BJ (cell line): ENCODE data around the gene SCARB1. TPM values are rescaled to one million over a fixed set of nuclear protein-coding genes. Genes with fewer than 3 reads are reported as not detected.
A peak's percentile ranks its signal among the peaks of the same experiment; 100 is the strongest.

ENCODE experiments used
- CTCF ChIA-PET: fragments of 350-600 bp; formaldehyde crosslinking; extraction: SDS; loops from one replicate; lab custom pipeline; 2021; ENCODE audit warnings: antibody characterized with exemption, inconsistent platforms; lab: Yijun Ruan, JAX
- POLR2A ChIA-PET: fragments of 300-600 bp; sonication (Branson Sonifier 250); formaldehyde crosslinking; extraction: SDS; loops from one replicate; lab custom pipeline; 2021; ENCODE audit warnings: antibody characterized with exemption; lab: Charles Lee
- DNase-seq: peaks from one replicate; pipeline ENCODE4 v3.0.0-alpha.2; 2011; ENCODE audit warnings: low read depth
- H3K27me3 ChIP-seq: 2 replicates; pipeline ENCODE4 v1.6.0; 2011; ENCODE audit warnings: low read length; ENCODE audit not compliant: control insufficient read depth, insufficient read depth
- H3K36me3 ChIP-seq: 2 replicates; pipeline ENCODE4 v1.5.1; 2011; ENCODE audit warnings: low read length; ENCODE audit not compliant: control insufficient read depth, insufficient read depth
- H3K4me3 ChIP-seq: 2 replicates; pipeline ENCODE4 v1.5.1; 2011; ENCODE audit warnings: low read depth, mild to moderate bottlenecking, control low read depth, low read length
- CTCF ChIP-seq: IDR thresholded peaks from 2 replicates; pipeline ENCODE4 v1.5.1; 2011; ENCODE audit warnings: low read depth, mild to moderate bottlenecking, control low read depth, inconsistent platforms, low read length, moderate library complexity; ENCODE audit not compliant: insufficient read depth
- polyA plus RNA-seq: library from polyadenylated mRNA; depleted of rRNA; stranded (reverse); fragments of >200 nt; gene quantifications from 2 replicates; pipeline ENCODE4 v1.2.3, GENCODE V29; 2011

The SCARB1 gene
- polyA plus RNA-seq, 1 experiment = 38.4 TPM

- H3K36me3 ChIP-seq = no peaks in the 10 kb centered on the region; the same call in 1 of the 2 replicates
- ChIA-PET CTCF (interaction anchor here (0.6 to 1.0 kb wide), 2 partner anchors 12 to 55 kb away, joined by 3 read pairs; no protein-coding TSS in a partner anchor), POLR2A (no interaction called here)
- H3K4me3 ChIP-seq = no peak overlapping the region
- DNase-seq = no peak
- TF ChIP-seq CTCF = no peak
- no peaks in the 10 kb centered on the region for H3K27me3 ChIP-seq
Observed at GRCh38 chr12:124866195-124866882, 2.7 kb upstream of the SCARB1 start.

GRCh38 chr12:124865728-124866127, 2.1 kb upstream of the SCARB1 start:
- no peak overlapping the region for H3K4me3 ChIP-seq
- H3K27me3 ChIP-seq = no peaks in the 10 kb centered on the region
- H3K36me3 ChIP-seq = no peaks in the 10 kb centered on the region; the same call in 1 of the 2 replicates
- no peak for TF ChIP-seq CTCF
- DNase-seq = no peak
- ChIA-PET CTCF (interaction anchor here (1.0 kb wide), 1 partner anchor 12 kb away, joined by 3 read pairs; no protein-coding TSS in a partner anchor), POLR2A (no interaction called here)

GRCh38 chr12:124864326-124864752, 675 bp upstream of the SCARB1 start:
- peak overlapping the region; percentile 70 for H3K4me3 ChIP-seq

GRCh38 chr12:124862768-124863415, 772 bp downstream of the SCARB1 start:
- Histone ChIP-seq H3K4me3 (peak overlapping the region; percentile 70), H3K27me3 (no peaks in the 10 kb centered on the region), H3K36me3 (no peaks in the 10 kb centered on the region; the same call in 1 of the 2 replicates)
- no peak for TF ChIP-seq CTCF
- ChIA-PET POLR2A (interaction anchor here (0.6 kb wide), 2 partner anchors 25 to 53 kb away, joined by 3 to 6 read pairs; no protein-coding TSS in a partner anchor), CTCF (interaction anchor here (1.0 to 1.3 kb wide), 2 partner anchors 10 to 44 kb away, joined by 3 read pairs; no protein-coding TSS in a partner anchor)
- DNase-seq = no peak

More at GRCh38 chr12:124864326-124864752, 675 bp upstream of the SCARB1 start:
- TF ChIP-seq CTCF = no peak
- no peak for DNase-seq
- Histone ChIP-seq H3K27me3 (no peaks in the 10 kb centered on the region), H3K36me3 (no peaks in the 10 kb centered on the region; the same call in 1 of the 2 replicates)
- ChIA-PET POLR2A (no interaction called here), CTCF (no interaction called here)
